Lower lobe of right lung (tissue), 2 donors: ENCODE results near the gene KLHL22. TPM values are rescaled to one million over a fixed set of nuclear protein-coding genes. Genes with fewer than 3 reads are reported as not detected.
"Not testable (repeated sequence)": the region's sequence is repeated elsewhere in the genome, so short reads cannot be mapped to it uniquely, and the experiment has no call there.

Source experiments
- ATAC-seq, 2 donors: fragments of 200-7000 bp; cut with Tn5 transposase; one replicate each; pipeline ENCODE4 v1.9.1; 2020 to 2022; ENCODE audit warnings: mild to moderate bottlenecking in 2 of 2, moderate library complexity in 2 of 2
- DNase-seq: peaks from one replicate; pipeline ENCODE4 v3.0.0-alpha.2; 2020
- H3K27ac ChIP-seq: fragments of 200-600 bp; one replicate; pipeline ENCODE4 v1.8.0; 2022
- H3K27me3 ChIP-seq: fragments of 200-600 bp; one replicate; pipeline ENCODE4 v1.8.0; 2022; ENCODE audit warnings: low read depth
- H3K36me3 ChIP-seq: fragments of 200-600 bp; one replicate; pipeline ENCODE4 v1.8.0; 2022; ENCODE audit warnings: mild to moderate bottlenecking
- H3K4me1 ChIP-seq: fragments of 200-600 bp; one replicate; pipeline ENCODE4 v1.8.0; 2022
- H3K4me3 ChIP-seq: fragments of 200-600 bp; one replicate; pipeline ENCODE4 v1.8.0; 2022; ENCODE audit warnings: mild to moderate bottlenecking
- H3K9me3 ChIP-seq: fragments of 200-600 bp; one replicate; pipeline ENCODE4 v1.8.0; 2022
- intact Hi-C: fragments of 100-400 bp; cut with DNase I; formaldehyde crosslinking; loops from one replicate; pipeline ENCODE4 v1.11.0; 2022
- total RNA-seq: library from RNA; stranded (reverse); fragmentation: NEBNext Ultra II Directional; extraction: Animal tissue kit (Norgen Biotek cat#: 25700); gene quantifications from one replicate; pipeline ENCODE4 v1.2.1, GENCODE V29; 2021
- TF ChIP-seq, protein P1 (sequence below): fragments of 200-600 bp; IDR thresholded peaks from one replicate; pipeline ENCODE4 v1.8.0; 2022; ENCODE audit warnings: antibody characterized with exemption, mild to moderate bottlenecking
- donor health status: DM: no; HTN: yes; CAD: no; lungs with severe emphysema.

KLHL22 gene
- total RNA-seq, 1 donor from 2014 or later: 24.0 TPM

DNA sequence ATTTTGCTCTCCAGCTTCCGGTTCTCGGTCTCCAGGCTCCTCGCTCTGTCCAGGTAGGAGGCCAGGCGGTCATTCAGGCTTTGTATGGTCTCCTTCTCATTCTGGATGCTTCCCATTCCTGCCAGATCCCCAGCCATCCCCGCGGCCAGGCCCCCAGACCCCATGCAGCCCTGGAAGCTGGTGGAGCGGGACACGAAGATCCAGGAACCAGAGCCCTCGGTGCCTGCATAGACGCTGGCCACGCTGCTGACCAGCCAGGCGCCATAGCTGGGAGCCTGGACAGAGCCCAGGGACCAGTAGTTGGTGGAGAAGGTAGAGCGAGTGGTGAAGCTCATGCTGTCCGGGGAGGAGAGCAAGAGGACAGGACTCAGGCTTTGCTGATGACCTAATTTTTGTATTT, 11.8 kb downstream of the KLHL22 start:
- no peaks in the 10 kb centered on the region for H3K27me3 ChIP-seq
- intact Hi-C loops: no loop called here
- no peak overlapping the region for H3K4me3 ChIP-seq
- H3K27ac ChIP-seq: no peak overlapping the region
- H3K9me3 ChIP-seq: no peaks in the 10 kb centered on the region
- TF ChIP-seq, protein P1, sequence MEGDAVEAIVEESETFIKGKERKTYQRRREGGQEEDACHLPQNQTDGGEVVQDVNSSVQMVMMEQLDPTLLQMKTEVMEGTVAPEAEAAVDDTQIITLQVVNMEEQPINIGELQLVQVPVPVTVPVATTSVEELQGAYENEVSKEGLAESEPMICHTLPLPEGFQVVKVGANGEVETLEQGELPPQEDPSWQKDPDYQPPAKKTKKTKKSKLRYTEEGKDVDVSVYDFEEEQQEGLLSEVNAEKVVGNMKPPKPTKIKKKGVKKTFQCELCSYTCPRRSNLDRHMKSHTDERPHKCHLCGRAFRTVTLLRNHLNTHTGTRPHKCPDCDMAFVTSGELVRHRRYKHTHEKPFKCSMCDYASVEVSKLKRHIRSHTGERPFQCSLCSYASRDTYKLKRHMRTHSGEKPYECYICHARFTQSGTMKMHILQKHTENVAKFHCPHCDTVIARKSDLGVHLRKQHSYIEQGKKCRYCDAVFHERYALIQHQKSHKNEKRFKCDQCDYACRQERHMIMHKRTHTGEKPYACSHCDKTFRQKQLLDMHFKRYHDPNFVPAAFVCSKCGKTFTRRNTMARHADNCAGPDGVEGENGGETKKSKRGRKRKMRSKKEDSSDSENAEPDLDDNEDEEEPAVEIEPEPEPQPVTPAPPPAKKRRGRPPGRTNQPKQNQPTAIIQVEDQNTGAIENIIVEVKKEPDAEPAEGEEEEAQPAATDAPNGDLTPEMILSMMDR: no peak
- peaks cover 22% of the 10 kb centered on the region for H3K36me3 ChIP-seq
- no peaks in the 10 kb centered on the region for H3K4me1 ChIP-seq
- DNase-seq (no peak), ATAC-seq (no peak)

DNA sequence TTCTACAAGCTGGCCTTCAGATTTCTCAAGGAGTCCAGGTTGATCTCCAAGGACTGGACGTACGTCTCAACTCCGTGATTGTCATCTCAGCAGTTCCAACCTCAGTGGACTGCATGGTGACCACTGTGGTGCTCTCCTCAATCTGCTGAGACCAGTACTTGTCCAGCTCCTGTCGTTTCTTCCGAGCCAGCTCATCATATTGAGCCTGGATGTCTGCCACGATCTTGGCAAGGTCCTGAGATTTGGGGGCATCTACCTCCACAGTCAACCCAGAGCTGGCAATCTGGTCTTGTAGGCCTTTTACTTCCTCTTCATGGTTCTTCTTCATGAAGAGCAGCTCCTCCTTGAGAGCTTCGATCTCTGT, 12.5 kb downstream of the KLHL22 start:
- ATAC-seq, H3K27ac ChIP-seq, intact Hi-C loops, H3K9me3 ChIP-seq, H3K27me3 ChIP-seq, DNase-seq, H3K4me3 ChIP-seq, H3K4me1 ChIP-seq: not testable (repeated sequence)
- peaks cover 16% of the 10 kb centered on the region for H3K36me3 ChIP-seq

DNA sequence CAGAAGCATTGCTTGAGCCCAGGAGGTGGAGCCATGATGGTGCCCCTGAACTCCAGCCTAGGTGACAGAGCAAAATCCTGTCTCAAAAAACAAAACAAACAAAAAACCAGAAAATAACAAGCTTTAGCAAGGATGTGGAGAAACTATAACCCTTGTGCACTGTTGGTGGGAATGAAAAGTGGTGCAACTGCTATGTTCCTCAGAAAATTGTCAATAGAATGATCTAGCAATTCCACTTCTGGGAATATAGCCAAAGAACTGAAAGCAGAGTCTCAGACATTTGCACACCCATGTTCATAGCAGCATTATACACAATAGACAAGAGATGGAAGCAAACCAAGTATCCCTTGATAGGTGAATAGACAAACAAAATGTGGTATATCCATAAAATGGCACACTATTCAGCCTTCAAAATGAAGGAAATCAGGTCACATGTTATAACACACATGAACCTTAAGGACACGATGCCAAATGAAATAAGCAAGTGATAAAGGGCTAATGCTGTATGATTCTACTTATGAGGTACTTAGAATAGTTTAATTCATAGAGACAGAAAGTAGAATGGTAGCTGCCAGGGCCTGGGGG, 15.9 kb downstream of the KLHL22 start:
- Histone ChIP-seq H3K27me3 (no peaks in the 10 kb centered on the region), H3K9me3 (no peaks in the 10 kb centered on the region), H3K4me1 (no peaks in the 10 kb centered on the region), H3K36me3 (peaks cover 7% of the 10 kb centered on the region), H3K27ac (no peak overlapping the region), H3K4me3 (no peak overlapping the region)
- DNase-seq (no peak), ATAC-seq (no peak)
- intact Hi-C loops: no loop called here
- TF ChIP-seq, protein P1: no peak

DNA sequence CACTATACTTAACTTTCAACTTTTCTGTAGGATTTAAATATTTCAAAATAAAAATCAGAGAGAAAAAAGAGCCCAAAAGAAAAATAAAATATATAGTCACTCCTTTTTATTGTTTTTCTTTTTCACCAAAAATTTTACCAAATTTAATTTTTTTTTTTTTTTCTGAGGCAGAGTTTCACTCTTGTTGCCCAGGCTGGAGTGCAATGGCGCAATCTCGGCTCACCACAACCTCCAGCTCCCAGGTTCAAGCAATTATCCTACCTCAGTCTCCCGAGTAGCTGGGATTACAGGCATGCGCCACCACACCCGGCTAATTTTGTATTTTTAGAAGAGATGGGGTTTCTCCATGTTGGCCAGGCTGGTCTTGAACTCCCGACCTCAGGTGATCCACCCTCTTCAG, 17.5 kb downstream of the KLHL22 start:
- H3K27ac ChIP-seq, H3K4me3 ChIP-seq, DNase-seq, H3K4me1 ChIP-seq, H3K9me3 ChIP-seq, ATAC-seq, intact Hi-C loops, H3K36me3 ChIP-seq, H3K27me3 ChIP-seq: not testable (repeated sequence)

DNA sequence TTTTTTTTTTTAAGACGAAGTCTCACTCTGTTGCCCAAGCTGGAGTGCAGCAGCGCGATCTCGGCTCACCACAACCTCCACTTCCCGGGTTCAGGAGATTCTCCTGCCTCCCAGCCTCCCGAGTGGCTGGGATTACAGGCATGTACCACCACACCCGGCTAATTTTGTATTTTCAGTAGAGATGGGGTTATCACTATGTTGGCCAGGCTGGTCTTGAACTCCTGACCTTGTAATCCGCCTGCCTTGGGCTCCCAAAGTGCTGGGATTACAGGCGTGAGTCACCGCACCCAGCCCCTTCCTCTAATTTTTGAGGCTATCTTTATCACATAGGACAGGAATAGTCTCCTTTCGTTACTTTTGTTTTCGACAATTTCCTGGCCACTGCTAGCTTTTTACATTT, 20.0 kb downstream of the KLHL22 start:
- ATAC-seq, intact Hi-C loops, H3K27me3 ChIP-seq, H3K36me3 ChIP-seq, H3K27ac ChIP-seq, DNase-seq, H3K4me3 ChIP-seq, H3K9me3 ChIP-seq, H3K4me1 ChIP-seq: not testable (repeated sequence)

DNA sequence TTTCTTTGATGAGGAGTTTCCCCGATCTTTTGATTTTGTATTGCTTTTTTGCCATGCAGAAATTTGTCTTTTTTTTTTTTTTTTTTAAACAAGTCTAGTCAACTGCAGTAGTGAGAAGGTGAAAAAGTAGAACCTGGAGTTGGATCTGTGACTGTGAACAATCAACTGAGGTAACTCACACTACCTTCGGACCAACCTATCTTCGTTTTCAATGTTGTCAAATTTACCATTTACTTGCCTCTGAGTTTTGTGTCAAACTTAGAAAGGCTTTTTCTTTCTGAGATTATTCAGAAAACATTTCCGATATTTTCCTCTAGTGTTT, 20.5 kb downstream of the KLHL22 start:
- intact Hi-C loops: no loop called here
- no peaks in the 10 kb centered on the region for H3K9me3 ChIP-seq
- DNase-seq: no peak

DNA sequence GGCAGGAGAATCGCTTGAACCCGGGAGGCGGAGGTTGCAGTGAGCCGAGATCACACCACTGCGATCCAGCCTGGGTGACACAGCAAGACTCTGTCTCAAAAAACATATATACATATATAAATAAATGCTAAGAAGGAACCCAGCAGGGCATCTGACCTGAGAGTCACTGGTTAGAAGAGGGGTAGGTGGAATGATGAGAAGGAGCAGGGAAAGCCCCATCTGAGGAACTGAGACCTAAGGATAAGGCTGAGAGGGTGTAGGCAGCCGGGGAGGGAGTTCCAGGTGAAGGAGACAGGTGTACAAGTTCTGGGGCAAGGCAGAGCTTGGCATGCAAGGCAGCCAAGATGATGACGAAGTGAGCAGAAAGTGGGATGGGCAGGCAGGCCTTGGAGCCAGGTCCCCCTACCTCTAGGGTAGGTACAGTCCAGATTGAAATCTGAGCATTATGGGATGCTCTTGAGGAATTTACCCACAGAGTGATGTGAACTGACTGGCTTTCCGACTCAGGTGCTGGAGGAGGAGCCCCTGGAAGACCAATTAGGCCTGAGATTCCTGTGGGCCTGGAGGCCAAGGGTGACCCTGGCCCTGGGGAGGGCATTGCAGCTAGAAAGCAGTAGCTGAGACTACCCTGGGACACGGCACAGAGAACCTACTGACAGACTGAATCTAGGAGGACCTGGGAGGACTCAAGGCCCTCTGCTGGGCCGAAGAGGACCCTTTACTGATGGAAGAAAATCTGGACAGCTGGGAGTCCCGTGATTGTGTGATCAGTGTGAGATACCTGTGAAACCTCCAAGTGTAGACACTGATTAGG, 22.8 kb downstream of the KLHL22 start:
- Histone ChIP-seq H3K4me3 (no peak overlapping the region), H3K27me3 (no peaks in the 10 kb centered on the region), H3K36me3 (peaks cover 20% of the 10 kb centered on the region), H3K27ac (no peak overlapping the region), H3K9me3 (no peaks in the 10 kb centered on the region), H3K4me1 (no peaks in the 10 kb centered on the region)
- TF ChIP-seq, protein P1: no peak
- DNase-seq (no peak), ATAC-seq (no peak)
- intact Hi-C loops: no loop called here

More for the DNA sequence above, 20.5 kb downstream of the KLHL22 start:
- H3K36me3 ChIP-seq: peaks cover 10% of the 10 kb centered on the region
- H3K4me3 ChIP-seq: no peak overlapping the region
- ATAC-seq: no peak
- no peaks in the 10 kb centered on the region for H3K4me1 ChIP-seq
- TF ChIP-seq, protein P1: no peak
- no peak overlapping the region for H3K27ac ChIP-seq
- no peaks in the 10 kb centered on the region for H3K27me3 ChIP-seq
